Measurements from ENCODE around the gene LSS. TPM values are rescaled to one million over a fixed set of nuclear protein-coding genes. Genes with fewer than 3 reads are reported as not detected.

Gene LSS
- total RNA-seq, 4 donors from 2014 or later, result 60.8 to 165 (median 81.7) TPM

- TF ChIP-seq POLR2A (IDR thresholded peaks at IDR 0.05) (no peak), CTCF (IDR thresholded peaks at IDR 0.05) (no peak)
- intact Hi-C loops (cut with DNase I; ENCODE audit: low total_unique reads), result no loop called here
- no peak for DNase-seq (ENCODE audit: low spot score in 2 of 2)
- 96% methylated on average over 5 of the region's 5 CpGs; no CpG with 5 or more reads in 1 of the 2 donors for WGBS, 2 donors
- no peak overlapping the region for H3K4me3 ChIP-seq (ENCODE audit: low read depth, poor library complexity, severe bottlenecking)
Measured at GRCh38 chr21:46237474-46237873, 8.9 kb upstream of the LSS start.

GRCh38 chr21:46234436-46234950 is 5.9 kb upstream of the LSS start:
- no peak for DNase-seq (ENCODE audit: low spot score in 2 of 2)
- 73 to 86% methylated on average over 5 of the region's 5 CpGs for WGBS, 2 donors
- TF ChIP-seq CTCF (IDR thresholded peaks at IDR 0.05) (no peak), POLR2A (IDR thresholded peaks at IDR 0.05) (no peak)
- H3K4me3 ChIP-seq (ENCODE audit: low read depth, poor library complexity, severe bottlenecking), result no peak overlapping the region
- intact Hi-C loops (cut with DNase I; ENCODE audit: low total_unique reads), result no loop called here

GRCh38 chr21:46229923-46230260 is 1.3 kb upstream of the LSS start:
- no peak overlapping the region for H3K4me3 ChIP-seq (ENCODE audit: low read depth, poor library complexity, severe bottlenecking)
- TF ChIP-seq POLR2A (IDR thresholded peaks at IDR 0.05) (no peak), CTCF (IDR thresholded peaks at IDR 0.05) (no peak)
- DNase-seq (ENCODE audit: low spot score in 2 of 2), result no peak
- 75 to 90% methylated on average over 6 of the region's 6 CpGs for WGBS, 2 donors
- intact Hi-C loops (cut with DNase I; ENCODE audit: low total_unique reads), result no loop called here

GRCh38 chr21:46229133-46229922 is 754 bp upstream of the LSS start:
- H3K4me3 ChIP-seq (ENCODE audit: low read depth, poor library complexity, severe bottlenecking), result peak overlapping the region; percentile 32
- TF ChIP-seq CTCF (IDR thresholded peaks at IDR 0.05) (no peak), POLR2A (IDR thresholded peaks at IDR 0.05) (no peak)
- peak; percentile 54 to 85 for DNase-seq (ENCODE audit: low spot score in 2 of 2)
- intact Hi-C loops (cut with DNase I; ENCODE audit: low total_unique reads), result no loop called here
- 4 to 5% methylated on average over 53 to 65 of the region's 72 CpGs for WGBS, 2 donors

GRCh38 chr21:46227811-46228344 is 696 bp downstream of the LSS start:
- peak in 1 of 2 donors; percentile 88 for DNase-seq (ENCODE audit: low spot score in 2 of 2)
- TF ChIP-seq POLR2A (IDR thresholded peaks at IDR 0.05) (no peak), CTCF (IDR thresholded peaks at IDR 0.05) (no peak)
- H3K4me3 ChIP-seq (ENCODE audit: low read depth, poor library complexity, severe bottlenecking), result peak overlapping the region; percentile 78
- intact Hi-C loops (cut with DNase I; ENCODE audit: low total_unique reads), result no loop called here
- 1 to 2% methylated on average over 20 of the region's 20 CpGs for WGBS, 2 donors

Measured in lower leg skin (tissue), 4 donors.